ENCODE data around the gene DPYSL3. TPM values are rescaled to one million over a fixed set of nuclear protein-coding genes. Genes with fewer than 3 reads are reported as not detected.

Gene DPYSL3
- total RNA-seq, 1 donor from 2014 or later: 42.4 TPM

GRCh38 chr5:147344861-147345260, 165.0 kb downstream of the DPYSL3 start:
- Histone ChIP-seq H3K36me3 (ENCODE audit: control insufficient read depth, insufficient read depth, low read length) (no peaks in the 10 kb centered on the region), H3K27me3 (ENCODE audit: control insufficient read depth, insufficient read depth, low read length) (no peaks in the 10 kb centered on the region), H3K4me3 (ENCODE audit: low read depth, low read length) (no peak overlapping the region)
- DNase-seq (ENCODE audit: low read depth): no peak
- TF ChIP-seq, protein P1, sequence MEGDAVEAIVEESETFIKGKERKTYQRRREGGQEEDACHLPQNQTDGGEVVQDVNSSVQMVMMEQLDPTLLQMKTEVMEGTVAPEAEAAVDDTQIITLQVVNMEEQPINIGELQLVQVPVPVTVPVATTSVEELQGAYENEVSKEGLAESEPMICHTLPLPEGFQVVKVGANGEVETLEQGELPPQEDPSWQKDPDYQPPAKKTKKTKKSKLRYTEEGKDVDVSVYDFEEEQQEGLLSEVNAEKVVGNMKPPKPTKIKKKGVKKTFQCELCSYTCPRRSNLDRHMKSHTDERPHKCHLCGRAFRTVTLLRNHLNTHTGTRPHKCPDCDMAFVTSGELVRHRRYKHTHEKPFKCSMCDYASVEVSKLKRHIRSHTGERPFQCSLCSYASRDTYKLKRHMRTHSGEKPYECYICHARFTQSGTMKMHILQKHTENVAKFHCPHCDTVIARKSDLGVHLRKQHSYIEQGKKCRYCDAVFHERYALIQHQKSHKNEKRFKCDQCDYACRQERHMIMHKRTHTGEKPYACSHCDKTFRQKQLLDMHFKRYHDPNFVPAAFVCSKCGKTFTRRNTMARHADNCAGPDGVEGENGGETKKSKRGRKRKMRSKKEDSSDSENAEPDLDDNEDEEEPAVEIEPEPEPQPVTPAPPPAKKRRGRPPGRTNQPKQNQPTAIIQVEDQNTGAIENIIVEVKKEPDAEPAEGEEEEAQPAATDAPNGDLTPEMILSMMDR (IDR thresholded peaks at IDR 0.05; ENCODE audit: insufficient read depth, low read length, poor library complexity, severe bottlenecking): no peak

DNA sequence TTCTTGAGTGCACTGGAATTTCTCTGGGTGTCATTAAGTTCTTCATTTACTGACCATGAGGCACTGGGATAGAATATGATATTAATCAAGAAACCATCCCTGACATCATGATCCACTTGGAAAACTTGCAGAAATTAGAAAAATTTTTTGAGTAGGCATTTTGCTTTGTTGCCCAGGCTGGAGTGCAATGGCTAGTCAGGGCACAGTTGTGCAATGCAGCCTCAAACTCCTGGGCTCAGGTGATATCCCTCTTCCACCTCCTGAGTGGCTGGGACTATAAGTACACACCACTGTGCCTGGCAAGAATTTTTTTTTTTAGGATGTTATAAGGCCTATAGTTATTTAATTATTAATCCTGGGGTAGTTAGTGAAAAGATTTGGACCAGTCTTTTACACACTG, 168.5 kb downstream of the DPYSL3 start:
- Histone ChIP-seq H3K27me3 (ENCODE audit: control insufficient read depth, insufficient read depth, low read length) (no peaks in the 10 kb centered on the region), H3K36me3 (ENCODE audit: control insufficient read depth, insufficient read depth, low read length) (no peaks in the 10 kb centered on the region), H3K4me3 (ENCODE audit: low read depth, low read length) (no peak overlapping the region)
- no peak for DNase-seq (ENCODE audit: low read depth)
- TF ChIP-seq, protein P1 (IDR thresholded peaks at IDR 0.05; ENCODE audit: insufficient read depth, low read length, poor library complexity, severe bottlenecking): no peak

- no peaks in the 10 kb centered on the region for H3K36me3 ChIP-seq (ENCODE audit: control insufficient read depth, insufficient read depth, low read length)
- no peak overlapping the region for H3K4me3 ChIP-seq (ENCODE audit: low read depth, low read length)
- TF ChIP-seq, protein P1 (IDR thresholded peaks at IDR 0.05; ENCODE audit: insufficient read depth, low read length, poor library complexity, severe bottlenecking): no peak
- no peak for DNase-seq (ENCODE audit: low read depth)
- H3K27me3 ChIP-seq (ENCODE audit: control insufficient read depth, insufficient read depth, low read length): no peaks in the 10 kb centered on the region
These were observed 168.9 kb downstream of the DPYSL3 start for GRCh38 chr5:147340941-147341340.

Measured in kidney epithelial cell (primary cell).